Measurements from ENCODE around the gene HS3ST5. TPM values are rescaled to one million over a fixed set of nuclear protein-coding genes. Genes with fewer than 3 reads are reported as not detected.

HS3ST5 gene
- total RNA-seq, 3 donors from 2014 or later (not counting 1 experiment from before 2014, with no cell fraction given): not detected

DNA sequence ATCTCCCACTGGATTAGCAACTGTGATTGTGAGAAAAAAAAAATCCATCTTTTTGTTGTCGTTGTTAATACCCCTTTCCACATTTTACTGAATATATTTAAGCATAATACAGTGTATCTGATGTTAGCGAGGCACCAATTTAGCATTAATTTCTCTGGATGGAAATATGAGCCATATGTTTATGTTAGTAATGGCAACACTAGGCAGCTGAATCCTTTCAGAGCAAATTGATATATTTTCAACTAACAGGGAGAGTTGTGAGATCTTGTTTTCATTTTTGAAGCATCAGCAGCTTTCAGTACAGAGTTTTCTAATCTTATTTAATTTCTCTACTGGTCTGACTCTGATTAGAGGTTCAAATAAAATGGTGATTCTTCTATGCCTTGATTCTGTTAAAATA lies 287.1 kb downstream of the HS3ST5 start:
- Mint-ChIP-seq H3K4me1 (no peaks in the 10 kb centered on the region), H3K36me3 (no peaks in the 10 kb centered on the region)
- intact Hi-C loops (cut with micrococcal nuclease): no loop called here

DNA sequence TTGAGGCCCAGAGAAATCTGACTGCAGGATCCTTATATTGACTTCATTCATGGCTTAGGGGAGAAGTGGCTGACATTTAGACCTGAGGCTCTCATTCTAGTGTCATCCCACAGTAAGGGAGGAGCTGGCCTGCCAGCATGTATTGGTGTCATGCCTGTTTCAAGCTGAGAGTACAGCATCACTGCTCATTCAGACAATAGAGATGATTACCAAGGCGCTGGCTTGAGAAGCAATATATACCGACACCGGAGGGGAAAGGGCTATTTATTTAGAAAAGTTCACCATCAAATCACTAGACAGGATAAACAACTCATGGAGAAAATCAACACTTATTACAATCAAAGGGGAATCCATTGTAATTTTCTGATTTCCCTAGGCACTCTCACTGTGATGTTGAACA lies 287.5 kb downstream of the HS3ST5 start:
- no peaks in the 10 kb centered on the region for H3K9me3 Mint-ChIP-seq
- no peaks in the 10 kb centered on the region for H3K4me1 Mint-ChIP-seq
- H3K36me3 ChIP-seq (ENCODE audit: control insufficient read depth, insufficient read depth, low read length): no peaks in the 10 kb centered on the region
- no peaks in the 10 kb centered on the region for H3K4me1 ChIP-seq (ENCODE audit: control insufficient read depth, insufficient read depth, low read length)
- no peaks in the 10 kb centered on the region for H3K36me3 Mint-ChIP-seq
- no peak overlapping the region for H3K4me3 Mint-ChIP-seq
- ATAC-seq (no peak), DNase-seq (no peak)
- no peaks in the 10 kb centered on the region for H3K9me3 ChIP-seq (ENCODE audit: control insufficient read depth, insufficient read depth, low read length)
- no peaks in the 10 kb centered on the region for H3K27me3 Mint-ChIP-seq (ENCODE audit: low read depth in 2 of 2)
- TF ChIP-seq, protein P1, sequence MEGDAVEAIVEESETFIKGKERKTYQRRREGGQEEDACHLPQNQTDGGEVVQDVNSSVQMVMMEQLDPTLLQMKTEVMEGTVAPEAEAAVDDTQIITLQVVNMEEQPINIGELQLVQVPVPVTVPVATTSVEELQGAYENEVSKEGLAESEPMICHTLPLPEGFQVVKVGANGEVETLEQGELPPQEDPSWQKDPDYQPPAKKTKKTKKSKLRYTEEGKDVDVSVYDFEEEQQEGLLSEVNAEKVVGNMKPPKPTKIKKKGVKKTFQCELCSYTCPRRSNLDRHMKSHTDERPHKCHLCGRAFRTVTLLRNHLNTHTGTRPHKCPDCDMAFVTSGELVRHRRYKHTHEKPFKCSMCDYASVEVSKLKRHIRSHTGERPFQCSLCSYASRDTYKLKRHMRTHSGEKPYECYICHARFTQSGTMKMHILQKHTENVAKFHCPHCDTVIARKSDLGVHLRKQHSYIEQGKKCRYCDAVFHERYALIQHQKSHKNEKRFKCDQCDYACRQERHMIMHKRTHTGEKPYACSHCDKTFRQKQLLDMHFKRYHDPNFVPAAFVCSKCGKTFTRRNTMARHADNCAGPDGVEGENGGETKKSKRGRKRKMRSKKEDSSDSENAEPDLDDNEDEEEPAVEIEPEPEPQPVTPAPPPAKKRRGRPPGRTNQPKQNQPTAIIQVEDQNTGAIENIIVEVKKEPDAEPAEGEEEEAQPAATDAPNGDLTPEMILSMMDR (IDR thresholded peaks at IDR 0.05): no peak
- no peak overlapping the region for H3K27ac Mint-ChIP-seq
- no peaks in the 10 kb centered on the region for H3K27me3 ChIP-seq (ENCODE audit: control insufficient read depth, insufficient read depth, low read length)
- no peak overlapping the region for H3K4me3 ChIP-seq (ENCODE audit: low read length)
- WGBS (ENCODE audit: insufficient coverage): 95% methylated on average over 3 of the region's 3 CpGs
- intact Hi-C loops (cut with micrococcal nuclease): no loop called here
- H3K27ac ChIP-seq (ENCODE audit: low read length): no peak overlapping the region

More for the DNA sequence above, 287.1 kb downstream of the HS3ST5 start:
- no CpG with 5 or more reads among the region's 2 CpGs for WGBS (ENCODE audit: insufficient coverage)
- H3K27me3 Mint-ChIP-seq (ENCODE audit: low read depth in 2 of 2): no peaks in the 10 kb centered on the region
- Histone ChIP-seq H3K4me1 (ENCODE audit: control insufficient read depth, insufficient read depth, low read length) (no peaks in the 10 kb centered on the region), H3K27ac (ENCODE audit: low read length) (no peak overlapping the region), H3K36me3 (ENCODE audit: control insufficient read depth, insufficient read depth, low read length) (no peaks in the 10 kb centered on the region), H3K27me3 (ENCODE audit: control insufficient read depth, insufficient read depth, low read length) (no peaks in the 10 kb centered on the region), H3K9me3 (ENCODE audit: control insufficient read depth, insufficient read depth, low read length) (no peaks in the 10 kb centered on the region), H3K4me3 (ENCODE audit: low read length) (no peak overlapping the region)
- TF ChIP-seq, protein P1 (IDR thresholded peaks at IDR 0.05): no peak
- no peak overlapping the region for H3K27ac Mint-ChIP-seq
- no peaks in the 10 kb centered on the region for H3K9me3 Mint-ChIP-seq
- H3K4me3 Mint-ChIP-seq: no peak overlapping the region
- ATAC-seq (no peak), DNase-seq (no peak)

DNA sequence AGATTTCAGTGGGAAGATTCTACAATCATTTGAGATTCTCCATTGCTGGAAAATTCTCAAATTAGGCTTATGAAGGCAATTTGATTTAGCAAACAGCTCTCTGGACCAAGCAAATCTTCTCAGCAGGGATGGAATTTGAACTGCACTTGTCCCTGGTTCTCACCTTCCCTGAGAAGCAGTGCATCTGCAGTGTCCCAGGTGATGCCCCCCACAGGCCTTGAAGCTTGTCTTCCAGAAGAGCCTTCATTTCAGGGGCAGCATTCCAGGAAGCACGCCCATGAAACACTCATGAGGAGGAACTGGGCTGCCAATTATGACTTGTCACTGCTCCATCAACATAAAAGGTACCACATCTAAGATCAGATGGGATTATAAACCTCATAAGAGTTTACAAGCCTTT lies 289.0 kb downstream of the HS3ST5 start:
- Histone ChIP-seq H3K27me3 (ENCODE audit: control insufficient read depth, insufficient read depth, low read length) (no peaks in the 10 kb centered on the region), H3K9me3 (ENCODE audit: control insufficient read depth, insufficient read depth, low read length) (no peaks in the 10 kb centered on the region), H3K4me1 (ENCODE audit: control insufficient read depth, insufficient read depth, low read length) (no peaks in the 10 kb centered on the region), H3K27ac (ENCODE audit: low read length) (no peak overlapping the region), H3K36me3 (ENCODE audit: control insufficient read depth, insufficient read depth, low read length) (no peaks in the 10 kb centered on the region), H3K4me3 (ENCODE audit: low read length) (no peak overlapping the region)
- ATAC-seq (no peak), DNase-seq (no peak)
- no peak overlapping the region for H3K27ac Mint-ChIP-seq
- intact Hi-C loops (cut with micrococcal nuclease): no loop called here
- H3K9me3 Mint-ChIP-seq: no peaks in the 10 kb centered on the region
- no peaks in the 10 kb centered on the region for H3K27me3 Mint-ChIP-seq (ENCODE audit: low read depth in 2 of 2)
- 94% methylated on average over 1 of the region's 1 CpG for WGBS (ENCODE audit: insufficient coverage)
- H3K4me1 Mint-ChIP-seq: no peaks in the 10 kb centered on the region
- TF ChIP-seq, protein P1 (IDR thresholded peaks at IDR 0.05): no peak
- H3K4me3 Mint-ChIP-seq: no peak overlapping the region
- H3K36me3 Mint-ChIP-seq: no peaks in the 10 kb centered on the region

DNA sequence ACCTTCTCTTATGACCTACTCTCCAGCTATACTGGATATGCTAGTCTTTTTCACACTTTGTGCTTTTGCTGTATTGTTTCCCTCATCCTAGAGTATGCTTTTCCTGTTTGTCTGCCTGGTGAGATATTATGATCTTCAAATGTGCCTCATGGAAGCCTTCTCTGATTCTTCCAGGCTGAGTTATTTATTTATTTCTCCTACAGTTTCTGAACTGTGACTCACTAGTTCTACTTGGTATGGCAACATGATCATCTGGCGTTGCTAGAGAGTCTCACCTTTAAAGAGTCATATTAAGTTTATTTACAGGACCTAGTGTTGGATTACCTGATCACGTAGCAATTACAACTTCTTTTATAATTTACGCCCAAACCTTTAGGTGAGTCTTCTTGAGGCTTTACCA lies 290.7 kb downstream of the HS3ST5 start:
- intact Hi-C loops (cut with micrococcal nuclease): no loop called here

More for the DNA sequence above, 290.7 kb downstream of the HS3ST5 start:
- Histone ChIP-seq H3K4me3 (ENCODE audit: low read length) (no peak overlapping the region), H3K4me1 (ENCODE audit: control insufficient read depth, insufficient read depth, low read length) (no peaks in the 10 kb centered on the region), H3K9me3 (ENCODE audit: control insufficient read depth, insufficient read depth, low read length) (no peaks in the 10 kb centered on the region), H3K27me3 (ENCODE audit: control insufficient read depth, insufficient read depth, low read length) (no peaks in the 10 kb centered on the region), H3K36me3 (ENCODE audit: control insufficient read depth, insufficient read depth, low read length) (no peaks in the 10 kb centered on the region), H3K27ac (ENCODE audit: low read length) (no peak overlapping the region)
- Mint-ChIP-seq H3K9me3 (no peaks in the 10 kb centered on the region), H3K36me3 (no peaks in the 10 kb centered on the region), H3K4me1 (no peaks in the 10 kb centered on the region), H3K4me3 (no peak overlapping the region), H3K27me3 (ENCODE audit: low read depth in 2 of 2) (no peaks in the 10 kb centered on the region), H3K27ac (no peak overlapping the region)
- TF ChIP-seq, protein P1 (IDR thresholded peaks at IDR 0.05): no peak
- ATAC-seq: no peak
- DNase-seq: no peak
- 93% methylated on average over 3 of the region's 3 CpGs for WGBS (ENCODE audit: insufficient coverage)
